Measurements from ENCODE around the gene RXRG. TPM values are rescaled to one million over a fixed set of nuclear protein-coding genes. Genes with fewer than 3 reads are reported as not detected.

The RXRG gene
- total and polyA plus RNA-seq, 12 donors, result 1.2 to 16.3 (median 4.1) TPM

DNA sequence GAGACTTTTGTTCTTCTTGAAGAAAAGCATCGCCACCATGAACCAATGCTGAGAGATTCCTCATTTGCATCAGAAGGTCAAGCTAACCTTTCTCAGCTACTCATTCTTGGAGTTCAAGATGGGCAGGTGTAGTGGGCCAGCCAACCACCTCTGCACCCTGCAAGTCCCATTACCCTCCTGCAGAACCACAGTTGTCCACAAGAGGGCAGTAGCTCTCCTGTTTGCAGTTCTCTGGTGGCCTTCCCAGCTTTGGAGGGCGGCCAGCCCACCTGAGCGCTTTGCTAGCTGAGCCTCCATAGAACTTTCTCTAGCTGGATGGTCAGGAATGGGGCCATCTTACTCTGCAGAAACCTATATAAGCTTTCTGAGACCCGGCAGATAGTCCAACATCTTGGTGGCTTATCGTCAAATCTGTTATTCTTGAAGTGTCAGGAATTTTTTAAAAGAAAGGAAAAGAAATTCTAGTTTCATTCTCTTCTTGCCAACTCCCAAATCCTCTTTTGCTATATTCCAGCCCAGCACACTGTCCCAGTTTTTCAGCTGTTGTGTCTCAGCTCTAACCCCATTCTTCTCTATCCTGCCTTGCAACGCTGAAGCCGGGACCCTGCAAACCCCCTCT lies 77.4 kb downstream of the RXRG start:
- Histone ChIP-seq H3K4me1 (peaks cover 0 to 22% (median 8%) of the 10 kb centered on the region in 9 donors), H3K9me3 (no peaks in the 10 kb centered on the region), H3K4me3 (no peak overlapping the region), H3K36me3 (no peaks in the 10 kb centered on the region), H3K27ac (no peak overlapping the region), H3K27me3 (peaks cover 0 to 65% (median 14%) of the 10 kb centered on the region in 7 donors)
- peak; percentile 84 to 97 (median 95) for TF ChIP-seq CTCF (IDR thresholded peaks at IDR 0.05)
- 37 to 43% methylated on average over 7 of the region's 7 CpGs for WGBS, 2 donors
- ATAC-seq (peak; percentile 47 to 79 (median 68)), DNase-seq (peak; percentile 69 to 81)
- intact Hi-C loops (cut with DNase I), result loop anchor here in 9 of 10 donors (2.0 to 10.0 kb wide), 8 partner anchors 105 to 240 kb away; no protein-coding TSS in a partner anchor

DNA sequence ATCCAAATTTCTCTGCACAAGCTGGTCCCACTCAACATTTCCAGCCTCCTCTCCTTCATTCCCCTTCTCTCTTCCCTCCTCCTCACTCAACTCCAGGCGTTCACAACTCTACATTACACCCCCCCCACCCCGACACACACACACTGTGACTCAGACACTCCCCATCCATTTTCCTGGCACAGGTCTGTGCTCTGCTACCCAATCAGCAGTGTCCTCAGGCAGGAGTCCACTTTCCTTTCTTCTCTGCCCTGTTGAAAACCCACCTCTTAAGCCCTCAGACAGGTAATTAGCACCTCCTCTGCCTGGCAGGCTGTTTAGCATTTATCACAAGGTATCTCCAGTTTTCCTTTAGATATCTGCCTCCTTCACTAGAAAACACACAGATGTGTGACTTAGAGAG lies 79.6 kb downstream of the RXRG start:
- Histone ChIP-seq H3K4me3 (no peak overlapping the region), H3K9me3 (no peaks in the 10 kb centered on the region), H3K36me3 (no peaks in the 10 kb centered on the region), H3K27ac (no peak overlapping the region), H3K4me1 (peaks cover 0 to 8% (median 0%) of the 10 kb centered on the region in 9 donors), H3K27me3 (peaks cover 0 to 64% (median 23%) of the 10 kb centered on the region in 7 donors)
- intact Hi-C loops (cut with DNase I), result loop anchor here in 9 of 10 donors (5.0 to 10.0 kb wide), 7 partner anchors 103 to 238 kb away; no protein-coding TSS in a partner anchor
- WGBS, 2 donors, result 54% methylated on average over 2 of the region's 2 CpGs
- ATAC-seq (no peak), DNase-seq (no peak)
- no peak for TF ChIP-seq CTCF (IDR thresholded peaks at IDR 0.05)

DNA sequence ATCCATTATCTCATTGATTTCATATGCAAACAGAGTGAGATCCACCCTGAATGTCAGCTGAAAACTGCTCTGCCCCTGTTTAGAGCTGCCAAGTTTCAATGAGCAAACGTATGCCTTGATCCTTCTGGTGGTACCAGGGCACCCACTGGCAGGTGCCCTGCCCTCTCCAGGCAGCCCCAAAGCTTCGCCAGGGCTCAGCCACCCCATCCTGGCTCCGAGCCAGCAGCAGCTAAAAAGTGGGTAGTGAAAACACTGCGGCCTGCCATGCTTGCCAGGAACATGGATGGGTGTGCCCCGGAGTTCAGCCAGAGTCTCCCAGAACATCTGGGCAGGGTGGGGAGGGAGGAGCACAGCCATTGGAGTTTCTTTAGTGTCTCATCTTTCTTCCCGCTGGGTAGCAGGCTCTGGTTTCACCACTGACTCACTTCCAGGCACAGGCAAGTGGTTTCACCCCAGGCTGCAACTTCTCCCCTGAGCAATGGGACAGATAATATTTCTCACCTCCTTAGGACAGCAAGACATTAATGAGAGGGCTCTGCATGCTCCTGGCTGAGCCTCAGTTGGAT lies 80.3 kb downstream of the RXRG start:
- H3K4me3 ChIP-seq, result no peak overlapping the region
- peaks cover 0 to 8% (median 0%) of the 10 kb centered on the region in 9 donors for H3K4me1 ChIP-seq
- no peak for TF ChIP-seq CTCF (IDR thresholded peaks at IDR 0.05)
- ATAC-seq, result peak in 5 of 8 donors; percentile 14 to 68 (median 39)
- H3K36me3 ChIP-seq, result no peaks in the 10 kb centered on the region
- peaks cover 0 to 62% (median 29%) of the 10 kb centered on the region in 7 donors for H3K27me3 ChIP-seq
- DNase-seq, result no peak
- intact Hi-C loops (cut with DNase I), result loop anchor here in 9 of 10 donors (5.0 to 10.0 kb wide), 7 partner anchors 102 to 237 kb away; no protein-coding TSS in a partner anchor
- WGBS, 2 donors, result 29 to 36% methylated on average over 6 of the region's 6 CpGs
- no peak overlapping the region for H3K27ac ChIP-seq
- no peaks in the 10 kb centered on the region for H3K9me3 ChIP-seq

- peak overlapping the region in 8 of 10 donors; percentile 35 to 53 (median 48) for H3K4me3 ChIP-seq
- H3K27me3 ChIP-seq, result peaks cover 40 to 93% (median 79%) of the 10 kb centered on the region in 7 donors
- ATAC-seq (no peak), DNase-seq (no peak)
- WGBS, 2 donors, result 12 to 18% methylated on average over 25 of the region's 25 CpGs
- no peak overlapping the region for H3K27ac ChIP-seq
- no peak for TF ChIP-seq CTCF (IDR thresholded peaks at IDR 0.05)
- intact Hi-C loops (cut with DNase I), result no loop called here
- H3K4me1 ChIP-seq, result peaks cover 3 to 46% (median 25%) of the 10 kb centered on the region in 9 donors
- no peaks in the 10 kb centered on the region for H3K9me3 ChIP-seq
- H3K36me3 ChIP-seq, result no peaks in the 10 kb centered on the region
Observed at GRCh38 chr1:165356876-165357275, 88.0 kb downstream of the RXRG start.
